NCI-H1436 treated with DMSO at 0.1 percent for 48 hours (cell line): Measurements from ENCODE around the gene NIPAL3.
A peak's percentile ranks its signal among the peaks of the same experiment; 100 is the strongest.

Source experiments
- DNase-seq: peaks from one replicate; lab custom pipeline; 2025; lab: John Stamatoyannopoulos, UW

NIPAL3 gene

GRCh38 chr1:24415334-24415909 is at the start of gene NIPAL3:
NIPAL3 (plus strand) TSS chr1:24415802; CDS start chr1:24419548, 3,746 bp downstream.
- peak; percentile 93 for DNase-seq

GRCh38 chr1:24366707-24367106 is 48.9 kb upstream of the NIPAL3 start:
- DNase-seq, result no peak

GRCh38 chr1:24369199-24369598 is 46.4 kb upstream of the NIPAL3 start:
- no peak for DNase-seq

GRCh38 chr1:24369801-24370200 is 45.8 kb upstream of the NIPAL3 start:
- DNase-seq, result no peak

- DNase-seq, result no peak
These were observed 42.6 kb upstream of the NIPAL3 start for GRCh38 chr1:24373044-24373443.

- no peak for DNase-seq
These were observed 41.9 kb upstream of the NIPAL3 start for GRCh38 chr1:24373710-24374109.

GRCh38 chr1:24374891-24375786 is 40.5 kb upstream of the NIPAL3 start:
- no peak for DNase-seq

GRCh38 chr1:24379733-24380315 is 35.8 kb upstream of the NIPAL3 start:
- no peak for DNase-seq

GRCh38 chr1:24380508-24380907 is 35.1 kb upstream of the NIPAL3 start:
- DNase-seq, result no peak

- no peak for DNase-seq
These were observed 34.3 kb upstream of the NIPAL3 start for GRCh38 chr1:24381256-24381655.

GRCh38 chr1:24382165-24382577 is 33.4 kb upstream of the NIPAL3 start:
- DNase-seq, result no peak

- DNase-seq, result no peak
These were observed 32.1 kb upstream of the NIPAL3 start for GRCh38 chr1:24383381-24383940.

GRCh38 chr1:24384251-24385090 is 31.1 kb upstream of the NIPAL3 start:
- no peak for DNase-seq

- no peak for DNase-seq
These were observed 30.3 kb upstream of the NIPAL3 start for GRCh38 chr1:24385160-24385940.

- peak; percentile 7 for DNase-seq
These were observed 29.4 kb upstream of the NIPAL3 start for GRCh38 chr1:24386241-24386640.

GRCh38 chr1:24386931-24387330 is 28.7 kb upstream of the NIPAL3 start:
- no peak for DNase-seq

GRCh38 chr1:24387636-24388175 is 27.9 kb upstream of the NIPAL3 start:
- no peak for DNase-seq

- no peak for DNase-seq
These were observed 27.2 kb upstream of the NIPAL3 start for GRCh38 chr1:24388331-24388885.

GRCh38 chr1:24389231-24389678 is 26.3 kb upstream of the NIPAL3 start:
- no peak for DNase-seq
